WTC11 (cell line): ENCODE measurements around the gene GRAMD1B. TPM values are rescaled to one million over a fixed set of nuclear protein-coding genes. Genes with fewer than 3 reads are reported as not detected.

Source experiments
- ATAC-seq: fragments of 200-7000 bp; cut with Tn5 transposase; 2 replicates; pipeline ENCODE4 v1.10.0; 2021; ENCODE audit warnings: mild to moderate bottlenecking, moderate library complexity
- CTCF ChIA-PET: fragments of 300-600 bp; sonication (Branson Sonifier 250); formaldehyde crosslinking; loops from one replicate; lab custom pipeline; 2021; ENCODE audit warnings: antibody characterized with exemption; lab: Charles Lee
- POLR2A ChIA-PET: fragments of 350-600 bp; sonication (Branson Sonifier 250); formaldehyde crosslinking; loops from one replicate; lab custom pipeline; 2021; ENCODE audit warnings: antibody characterized with exemption; lab: Charles Lee
- DNase-seq: peaks from one replicate; pipeline ENCODE4 v3.0.0; 2021; ENCODE audit warnings: low spot score
- H3K27ac Mint-ChIP-seq: 2 replicates; pipeline ENCODE4 v1.8.0; 2021; ENCODE audit warnings: mixed read lengths
- H3K27me3 Mint-ChIP-seq: 2 replicates; pipeline ENCODE4 v1.8.0; 2021; ENCODE audit warnings: low read depth, mild to moderate bottlenecking, moderate library complexity, mixed read lengths
- H3K36me3 Mint-ChIP-seq: 2 replicates; pipeline ENCODE4 v1.8.0; 2021; ENCODE audit warnings: mixed read lengths
- H3K4me1 Mint-ChIP-seq: 2 replicates; pipeline ENCODE4 v1.8.0; 2022; ENCODE audit warnings: mixed read lengths
- H3K4me3 Mint-ChIP-seq: 2 replicates; pipeline ENCODE4 v1.8.0; 2021; ENCODE audit warnings: mild to moderate bottlenecking, moderate library complexity, mixed read lengths
- H3K9me3 Mint-ChIP-seq: 2 replicates; pipeline ENCODE4 v1.8.0; 2021; ENCODE audit warnings: mixed read lengths
- ATF1 ChIP-seq: sonication (generic); formaldehyde crosslinking; IDR thresholded peaks from 2 replicates; pipeline ENCODE4 v1.8.1; 2023; ENCODE audit warnings: mild to moderate bottlenecking, moderate library complexity, missing genetic modification reagents
- CBFB ChIP-seq: sonication (generic); formaldehyde crosslinking; IDR thresholded peaks from 2 replicates; pipeline ENCODE4 v1.8.1; 2022; ENCODE audit warnings: mild to moderate bottlenecking, low read depth, missing genetic modification reagents
- CREB1 ChIP-seq: sonication (generic); formaldehyde crosslinking; IDR thresholded peaks from 2 replicates; pipeline ENCODE4 v1.8.0; 2023; ENCODE audit warnings: mild to moderate bottlenecking, missing genetic modification reagents
- ELF4 ChIP-seq: sonication (generic); formaldehyde crosslinking; IDR thresholded peaks from 2 replicates; pipeline ENCODE4 v1.8.1; 2022; ENCODE audit warnings: low read depth, mild to moderate bottlenecking, moderate library complexity, missing genetic modification reagents
- KAT7 ChIP-seq: sonication (generic); formaldehyde crosslinking; IDR thresholded peaks from 2 replicates; pipeline ENCODE4 v1.8.1; 2023; ENCODE audit warnings: missing genetic modification reagents, mild to moderate bottlenecking, borderline replicate concordance
- MXD4 ChIP-seq: fragments of 250-450 bp; sonication (Bioruptor Pico); IDR thresholded peaks from 2 replicates; pipeline ENCODE4 v1.8.0; 2021; ENCODE audit warnings: mild to moderate bottlenecking, moderate library complexity, borderline replicate concordance
- OVOL2 ChIP-seq: fragments of 250-450 bp; sonication (Bioruptor Pico); IDR thresholded peaks from 2 replicates; pipeline ENCODE4 v1.9.0; 2021; ENCODE audit warnings: mild to moderate bottlenecking, borderline replicate concordance
- RORB ChIP-seq: fragments of 250-450 bp; sonication (Bioruptor Pico); IDR thresholded peaks from 2 replicates; pipeline ENCODE4 v1.9.0; 2021; ENCODE audit warnings: mild to moderate bottlenecking
- SOX15 ChIP-seq: fragments of 250-450 bp; sonication (Bioruptor Pico); IDR thresholded peaks from 2 replicates; pipeline ENCODE4 v1.9.0; 2021; ENCODE audit warnings: mild to moderate bottlenecking
- TCF7 ChIP-seq: sonication (generic); formaldehyde crosslinking; IDR thresholded peaks from 2 replicates; pipeline ENCODE4 v1.8.0; 2022; ENCODE audit warnings: mild to moderate bottlenecking, low read depth, missing genetic modification reagents, moderate library complexity
- ZNF317 ChIP-seq: sonication (generic); formaldehyde crosslinking; IDR thresholded peaks from 2 replicates; pipeline ENCODE4 v1.8.1; 2023; ENCODE audit warnings: low read depth, mild to moderate bottlenecking, moderate library complexity, missing genetic modification reagents, borderline replicate concordance
- ZNF423 ChIP-seq: fragments of 250-450 bp; sonication (Bioruptor Pico); IDR thresholded peaks from 2 replicates; pipeline ENCODE4 v2.1.2; 2022; ENCODE audit warnings: mild to moderate bottlenecking, moderate library complexity
- ZNF671 ChIP-seq: fragments of 250-450 bp; sonication (Bioruptor Pico); IDR thresholded peaks from 2 replicates; pipeline ENCODE4 v1.8.0; 2021; ENCODE audit warnings: mild to moderate bottlenecking
- total RNA-seq: library from RNA; stranded (reverse); gene quantifications from 3 replicates; pipeline ENCODE4 v1.2.3, GENCODE V29; 2021
- TF ChIP-seq, protein P1 (sequence below): fragments of 200-600 bp; IDR thresholded peaks from 2 replicates; pipeline ENCODE4 v1.8.0; 2022; ENCODE audit warnings: antibody characterized with exemption
- TF ChIP-seq, protein P2 (sequence below): sonication (generic); formaldehyde crosslinking; IDR thresholded peaks from 2 replicates; pipeline ENCODE4 v1.8.1; 2022; ENCODE audit warnings: mild to moderate bottlenecking, moderate library complexity, missing genetic modification reagents
- TF ChIP-seq, protein P3 (sequence below): sonication (generic); formaldehyde crosslinking; IDR thresholded peaks from 2 replicates; pipeline ENCODE4 v1.8.0; 2022; ENCODE audit warnings: mild to moderate bottlenecking, missing genetic modification reagents
- TF ChIP-seq, protein P4 (sequence below): sonication (generic); formaldehyde crosslinking; IDR thresholded peaks from 2 replicates; pipeline ENCODE4 v1.8.1; 2023; ENCODE audit warnings: mild to moderate bottlenecking, missing genetic modification reagents
- TF ChIP-seq, protein P5 (sequence below): sonication (generic); formaldehyde crosslinking; IDR thresholded peaks from 2 replicates; pipeline ENCODE4 v1.8.0; 2023; ENCODE audit warnings: mild to moderate bottlenecking, missing genetic modification reagents
- TF ChIP-seq, protein P6 (sequence below): fragments of 250-450 bp; sonication (Bioruptor Pico); IDR thresholded peaks from 2 replicates; pipeline ENCODE4 v1.9.0; 2021; ENCODE audit warnings: mild to moderate bottlenecking, borderline replicate concordance
- TF ChIP-seq, protein P7 (sequence below): fragments of 250-450 bp; sonication (Bioruptor Pico); IDR thresholded peaks from 2 replicates; pipeline ENCODE4 v1.9.0; 2021; ENCODE audit warnings: mild to moderate bottlenecking

GRAMD1B gene
- total RNA-seq, 1 experiment from 2014 or later, result 31.5 TPM

DNA sequence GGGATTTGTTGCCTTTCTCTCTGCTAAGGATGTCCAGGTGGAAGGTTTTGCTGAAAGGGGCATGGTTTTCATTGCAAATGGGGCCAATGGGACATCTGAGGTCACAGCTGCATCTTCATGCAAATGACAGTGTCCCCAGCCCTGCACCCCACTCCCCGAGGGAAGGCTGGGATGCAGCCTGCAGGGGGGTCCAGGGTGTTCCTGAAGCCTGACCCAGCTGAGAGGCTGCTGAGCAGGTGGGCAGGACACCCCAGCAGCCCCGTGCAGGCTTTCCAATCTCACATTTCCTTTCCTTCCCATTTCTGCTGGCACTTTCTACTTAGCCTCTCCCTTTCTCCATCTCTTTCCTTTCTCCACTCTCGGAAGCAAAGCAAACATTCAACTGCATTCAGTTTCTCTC is 146.0 kb downstream of the GRAMD1B start:
- TF ChIP-seq, protein P1, sequence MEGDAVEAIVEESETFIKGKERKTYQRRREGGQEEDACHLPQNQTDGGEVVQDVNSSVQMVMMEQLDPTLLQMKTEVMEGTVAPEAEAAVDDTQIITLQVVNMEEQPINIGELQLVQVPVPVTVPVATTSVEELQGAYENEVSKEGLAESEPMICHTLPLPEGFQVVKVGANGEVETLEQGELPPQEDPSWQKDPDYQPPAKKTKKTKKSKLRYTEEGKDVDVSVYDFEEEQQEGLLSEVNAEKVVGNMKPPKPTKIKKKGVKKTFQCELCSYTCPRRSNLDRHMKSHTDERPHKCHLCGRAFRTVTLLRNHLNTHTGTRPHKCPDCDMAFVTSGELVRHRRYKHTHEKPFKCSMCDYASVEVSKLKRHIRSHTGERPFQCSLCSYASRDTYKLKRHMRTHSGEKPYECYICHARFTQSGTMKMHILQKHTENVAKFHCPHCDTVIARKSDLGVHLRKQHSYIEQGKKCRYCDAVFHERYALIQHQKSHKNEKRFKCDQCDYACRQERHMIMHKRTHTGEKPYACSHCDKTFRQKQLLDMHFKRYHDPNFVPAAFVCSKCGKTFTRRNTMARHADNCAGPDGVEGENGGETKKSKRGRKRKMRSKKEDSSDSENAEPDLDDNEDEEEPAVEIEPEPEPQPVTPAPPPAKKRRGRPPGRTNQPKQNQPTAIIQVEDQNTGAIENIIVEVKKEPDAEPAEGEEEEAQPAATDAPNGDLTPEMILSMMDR, result no peak
- TF ChIP-seq OVOL2 (CRISPR knock-in tag) (no peak), KAT7 (CRISPR knock-in tag) (no peak), CBFB (CRISPR knock-in tag) (no peak), ZNF671 (CRISPR knock-in tag) (no peak), ZNF317 (CRISPR knock-in tag) (no peak), ELF4 (CRISPR knock-in tag) (no peak), ZNF423 (CRISPR knock-in tag) (no peak), SOX15 (CRISPR knock-in tag) (no peak), ATF1 (CRISPR knock-in tag) (no peak), TCF7 (CRISPR knock-in tag) (no peak), CREB1 (no peak), MXD4 (CRISPR knock-in tag) (no peak), RORB (no peak)
- TF ChIP-seq, protein P2, sequence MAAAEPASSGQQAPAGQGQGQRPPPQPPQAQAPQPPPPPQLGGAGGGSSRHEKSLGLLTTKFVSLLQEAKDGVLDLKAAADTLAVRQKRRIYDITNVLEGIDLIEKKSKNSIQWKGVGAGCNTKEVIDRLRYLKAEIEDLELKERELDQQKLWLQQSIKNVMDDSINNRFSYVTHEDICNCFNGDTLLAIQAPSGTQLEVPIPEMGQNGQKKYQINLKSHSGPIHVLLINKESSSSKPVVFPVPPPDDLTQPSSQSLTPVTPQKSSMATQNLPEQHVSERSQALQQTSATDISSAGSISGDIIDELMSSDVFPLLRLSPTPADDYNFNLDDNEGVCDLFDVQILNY (CRISPR knock-in tag), result no peak
- TF ChIP-seq, protein P3, sequence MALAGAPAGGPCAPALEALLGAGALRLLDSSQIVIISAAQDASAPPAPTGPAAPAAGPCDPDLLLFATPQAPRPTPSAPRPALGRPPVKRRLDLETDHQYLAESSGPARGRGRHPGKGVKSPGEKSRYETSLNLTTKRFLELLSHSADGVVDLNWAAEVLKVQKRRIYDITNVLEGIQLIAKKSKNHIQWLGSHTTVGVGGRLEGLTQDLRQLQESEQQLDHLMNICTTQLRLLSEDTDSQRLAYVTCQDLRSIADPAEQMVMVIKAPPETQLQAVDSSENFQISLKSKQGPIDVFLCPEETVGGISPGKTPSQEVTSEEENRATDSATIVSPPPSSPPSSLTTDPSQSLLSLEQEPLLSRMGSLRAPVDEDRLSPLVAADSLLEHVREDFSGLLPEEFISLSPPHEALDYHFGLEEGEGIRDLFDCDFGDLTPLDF (CRISPR knock-in tag), result no peak
- TF ChIP-seq, protein P4, sequence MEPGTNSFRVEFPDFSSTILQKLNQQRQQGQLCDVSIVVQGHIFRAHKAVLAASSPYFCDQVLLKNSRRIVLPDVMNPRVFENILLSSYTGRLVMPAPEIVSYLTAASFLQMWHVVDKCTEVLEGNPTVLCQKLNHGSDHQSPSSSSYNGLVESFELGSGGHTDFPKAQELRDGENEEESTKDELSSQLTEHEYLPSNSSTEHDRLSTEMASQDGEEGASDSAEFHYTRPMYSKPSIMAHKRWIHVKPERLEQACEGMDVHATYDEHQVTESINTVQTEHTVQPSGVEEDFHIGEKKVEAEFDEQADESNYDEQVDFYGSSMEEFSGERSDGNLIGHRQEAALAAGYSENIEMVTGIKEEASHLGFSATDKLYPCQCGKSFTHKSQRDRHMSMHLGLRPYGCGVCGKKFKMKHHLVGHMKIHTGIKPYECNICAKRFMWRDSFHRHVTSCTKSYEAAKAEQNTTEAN (CRISPR knock-in tag), result no peak
- TF ChIP-seq, protein P5, sequence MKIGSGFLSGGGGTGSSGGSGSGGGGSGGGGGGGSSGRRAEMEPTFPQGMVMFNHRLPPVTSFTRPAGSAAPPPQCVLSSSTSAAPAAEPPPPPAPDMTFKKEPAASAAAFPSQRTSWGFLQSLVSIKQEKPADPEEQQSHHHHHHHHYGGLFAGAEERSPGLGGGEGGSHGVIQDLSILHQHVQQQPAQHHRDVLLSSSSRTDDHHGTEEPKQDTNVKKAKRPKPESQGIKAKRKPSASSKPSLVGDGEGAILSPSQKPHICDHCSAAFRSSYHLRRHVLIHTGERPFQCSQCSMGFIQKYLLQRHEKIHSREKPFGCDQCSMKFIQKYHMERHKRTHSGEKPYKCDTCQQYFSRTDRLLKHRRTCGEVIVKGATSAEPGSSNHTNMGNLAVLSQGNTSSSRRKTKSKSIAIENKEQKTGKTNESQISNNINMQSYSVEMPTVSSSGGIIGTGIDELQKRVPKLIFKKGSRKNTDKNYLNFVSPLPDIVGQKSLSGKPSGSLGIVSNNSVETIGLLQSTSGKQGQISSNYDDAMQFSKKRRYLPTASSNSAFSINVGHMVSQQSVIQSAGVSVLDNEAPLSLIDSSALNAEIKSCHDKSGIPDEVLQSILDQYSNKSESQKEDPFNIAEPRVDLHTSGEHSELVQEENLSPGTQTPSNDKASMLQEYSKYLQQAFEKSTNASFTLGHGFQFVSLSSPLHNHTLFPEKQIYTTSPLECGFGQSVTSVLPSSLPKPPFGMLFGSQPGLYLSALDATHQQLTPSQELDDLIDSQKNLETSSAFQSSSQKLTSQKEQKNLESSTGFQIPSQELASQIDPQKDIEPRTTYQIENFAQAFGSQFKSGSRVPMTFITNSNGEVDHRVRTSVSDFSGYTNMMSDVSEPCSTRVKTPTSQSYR (CRISPR knock-in tag), result no peak
- CTCF ChIA-PET, result interaction anchor here (0.8 to 2.2 kb wide), 22 partner anchors 9 to 555 kb away, joined by 3 to 50 read pairs (median 6); no protein-coding TSS in a partner anchor
- peaks cover 53% of the 10 kb centered on the region for H3K4me1 Mint-ChIP-seq
- no peaks in the 10 kb centered on the region for H3K36me3 Mint-ChIP-seq
- no peak overlapping the region; the same call in 1 of the 2 replicates for H3K27ac Mint-ChIP-seq
- no peaks in the 10 kb centered on the region for H3K9me3 Mint-ChIP-seq
- DNase-seq (no peak), ATAC-seq (no peak)
- H3K27me3 Mint-ChIP-seq, result no peaks in the 10 kb centered on the region; the same call in 1 of the 2 replicates
- POLR2A ChIA-PET, result no interaction called here
- no peak overlapping the region for H3K4me3 Mint-ChIP-seq

DNA sequence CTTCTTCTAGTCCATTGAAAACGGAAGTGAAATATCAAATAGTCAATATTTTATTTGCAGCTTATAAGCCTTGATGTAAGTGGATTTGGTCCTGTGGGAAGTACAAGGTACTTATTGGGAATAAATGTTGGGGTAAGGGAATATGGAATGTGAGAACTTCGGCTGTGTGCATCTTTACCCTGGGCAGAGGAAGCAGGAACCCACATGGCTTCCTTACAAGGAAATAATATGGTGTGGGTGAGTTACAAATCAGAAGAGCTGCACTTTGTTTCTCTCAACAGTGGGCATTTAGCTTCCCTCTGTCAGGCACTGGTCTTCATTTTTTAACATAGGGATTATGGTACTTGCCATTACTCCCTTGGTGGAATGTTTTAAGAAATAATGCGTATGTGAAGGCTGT is 146.4 kb downstream of the GRAMD1B start:
- Mint-ChIP-seq H3K9me3 (no peaks in the 10 kb centered on the region), H3K4me1 (peaks cover 52% of the 10 kb centered on the region), H3K4me3 (no peak overlapping the region), H3K27ac (peak overlapping the region; percentile 11; the same call in 1 of the 2 replicates), H3K36me3 (no peaks in the 10 kb centered on the region), H3K27me3 (no peaks in the 10 kb centered on the region; the same call in 1 of the 2 replicates)
- ATAC-seq (no peak), DNase-seq (no peak)
- POLR2A ChIA-PET, result interaction anchor here (1.1 kb wide), 1 partner anchor 12 kb away, joined by 3 read pairs; no protein-coding TSS in a partner anchor
- CTCF ChIA-PET, result interaction anchor here (0.8 to 2.2 kb wide), 27 partner anchors 9 to 556 kb away, joined by 3 to 50 read pairs (median 5); no protein-coding TSS in a partner anchor
- TF ChIP-seq, protein P6, sequence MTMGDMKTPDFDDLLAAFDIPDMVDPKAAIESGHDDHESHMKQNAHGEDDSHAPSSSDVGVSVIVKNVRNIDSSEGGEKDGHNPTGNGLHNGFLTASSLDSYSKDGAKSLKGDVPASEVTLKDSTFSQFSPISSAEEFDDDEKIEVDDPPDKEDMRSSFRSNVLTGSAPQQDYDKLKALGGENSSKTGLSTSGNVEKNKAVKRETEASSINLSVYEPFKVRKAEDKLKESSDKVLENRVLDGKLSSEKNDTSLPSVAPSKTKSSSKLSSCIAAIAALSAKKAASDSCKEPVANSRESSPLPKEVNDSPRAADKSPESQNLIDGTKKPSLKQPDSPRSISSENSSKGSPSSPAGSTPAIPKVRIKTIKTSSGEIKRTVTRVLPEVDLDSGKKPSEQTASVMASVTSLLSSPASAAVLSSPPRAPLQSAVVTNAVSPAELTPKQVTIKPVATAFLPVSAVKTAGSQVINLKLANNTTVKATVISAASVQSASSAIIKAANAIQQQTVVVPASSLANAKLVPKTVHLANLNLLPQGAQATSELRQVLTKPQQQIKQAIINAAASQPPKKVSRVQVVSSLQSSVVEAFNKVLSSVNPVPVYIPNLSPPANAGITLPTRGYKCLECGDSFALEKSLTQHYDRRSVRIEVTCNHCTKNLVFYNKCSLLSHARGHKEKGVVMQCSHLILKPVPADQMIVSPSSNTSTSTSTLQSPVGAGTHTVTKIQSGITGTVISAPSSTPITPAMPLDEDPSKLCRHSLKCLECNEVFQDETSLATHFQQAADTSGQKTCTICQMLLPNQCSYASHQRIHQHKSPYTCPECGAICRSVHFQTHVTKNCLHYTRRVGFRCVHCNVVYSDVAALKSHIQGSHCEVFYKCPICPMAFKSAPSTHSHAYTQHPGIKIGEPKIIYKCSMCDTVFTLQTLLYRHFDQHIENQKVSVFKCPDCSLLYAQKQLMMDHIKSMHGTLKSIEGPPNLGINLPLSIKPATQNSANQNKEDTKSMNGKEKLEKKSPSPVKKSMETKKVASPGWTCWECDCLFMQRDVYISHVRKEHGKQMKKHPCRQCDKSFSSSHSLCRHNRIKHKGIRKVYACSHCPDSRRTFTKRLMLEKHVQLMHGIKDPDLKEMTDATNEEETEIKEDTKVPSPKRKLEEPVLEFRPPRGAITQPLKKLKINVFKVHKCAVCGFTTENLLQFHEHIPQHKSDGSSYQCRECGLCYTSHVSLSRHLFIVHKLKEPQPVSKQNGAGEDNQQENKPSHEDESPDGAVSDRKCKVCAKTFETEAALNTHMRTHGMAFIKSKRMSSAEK (CRISPR knock-in tag), result no peak
- TF ChIP-seq, protein P7, sequence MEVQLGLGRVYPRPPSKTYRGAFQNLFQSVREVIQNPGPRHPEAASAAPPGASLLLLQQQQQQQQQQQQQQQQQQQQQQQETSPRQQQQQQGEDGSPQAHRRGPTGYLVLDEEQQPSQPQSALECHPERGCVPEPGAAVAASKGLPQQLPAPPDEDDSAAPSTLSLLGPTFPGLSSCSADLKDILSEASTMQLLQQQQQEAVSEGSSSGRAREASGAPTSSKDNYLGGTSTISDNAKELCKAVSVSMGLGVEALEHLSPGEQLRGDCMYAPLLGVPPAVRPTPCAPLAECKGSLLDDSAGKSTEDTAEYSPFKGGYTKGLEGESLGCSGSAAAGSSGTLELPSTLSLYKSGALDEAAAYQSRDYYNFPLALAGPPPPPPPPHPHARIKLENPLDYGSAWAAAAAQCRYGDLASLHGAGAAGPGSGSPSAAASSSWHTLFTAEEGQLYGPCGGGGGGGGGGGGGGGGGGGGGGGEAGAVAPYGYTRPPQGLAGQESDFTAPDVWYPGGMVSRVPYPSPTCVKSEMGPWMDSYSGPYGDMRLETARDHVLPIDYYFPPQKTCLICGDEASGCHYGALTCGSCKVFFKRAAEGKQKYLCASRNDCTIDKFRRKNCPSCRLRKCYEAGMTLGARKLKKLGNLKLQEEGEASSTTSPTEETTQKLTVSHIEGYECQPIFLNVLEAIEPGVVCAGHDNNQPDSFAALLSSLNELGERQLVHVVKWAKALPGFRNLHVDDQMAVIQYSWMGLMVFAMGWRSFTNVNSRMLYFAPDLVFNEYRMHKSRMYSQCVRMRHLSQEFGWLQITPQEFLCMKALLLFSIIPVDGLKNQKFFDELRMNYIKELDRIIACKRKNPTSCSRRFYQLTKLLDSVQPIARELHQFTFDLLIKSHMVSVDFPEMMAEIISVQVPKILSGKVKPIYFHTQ, result no peak
